ENCODE data around the gene TRAF7.
"Not testable (repeated sequence)": the region's sequence is repeated elsewhere in the genome, so short reads cannot be mapped to it uniquely, and the experiment has no call there.

The TRAF7 gene

GRCh38 chr16:2129890-2130447, 25.6 kb upstream of the TRAF7 start:
- not testable (repeated sequence) for H3K27ac ChIP-seq

- not testable (repeated sequence) for H3K27ac ChIP-seq
Observed at GRCh38 chr16:2133797-2134196, 21.8 kb upstream of the TRAF7 start.

- peak overlapping the region; percentile 45; the same call in 1 of the 2 replicates for H3K27ac ChIP-seq
Observed at GRCh38 chr16:2135071-2135470, 20.5 kb upstream of the TRAF7 start.

GRCh38 chr16:2135770-2136490, 19.7 kb upstream of the TRAF7 start, which contains the start of gene PKD1:
Gene PKD1, minus strand, starts transcription at chr16:2135898. Its CDS starts 209 bp downstream, at chr16:2135689.
- H3K27ac ChIP-seq: peak within 1 kb of the TSS; percentile 45; the same call in 1 of the 2 replicates

GRCh38 chr16:2142942-2143877, 12.4 kb upstream of the TRAF7 start:
- no peak overlapping the region for H3K27ac ChIP-seq
- no peak for TF ChIP-seq CTCF (conservative IDR thresholded peaks at IDR 0.05)

- H3K27ac ChIP-seq: no peak overlapping the region
- no peak for TF ChIP-seq CTCF (conservative IDR thresholded peaks at IDR 0.05)
Observed at GRCh38 chr16:2143878-2144485, 11.6 kb upstream of the TRAF7 start.

- TF ChIP-seq CTCF (conservative IDR thresholded peaks at IDR 0.05): no peak
- H3K27ac ChIP-seq: no peak overlapping the region
Observed at GRCh38 chr16:2145843-2146242, 9.7 kb upstream of the TRAF7 start.

GRCh38 chr16:2147378-2147777, 8.2 kb upstream of the TRAF7 start:
- TF ChIP-seq CTCF (conservative IDR thresholded peaks at IDR 0.05): no peak
- H3K27ac ChIP-seq: peak overlapping the region; percentile 89

- TF ChIP-seq CTCF (conservative IDR thresholded peaks at IDR 0.05): no peak
- H3K27ac ChIP-seq: peak within 1 kb of the TSS; percentile 89
Observed at GRCh38 chr16:2147981-2148671, 7.5 kb upstream of the TRAF7 start, which contains the start of gene RAB26. Gene RAB26, plus strand, starts transcription at chr16:2148625. Its CDS starts 159 bp downstream, at chr16:2148784.
